Measurements from ENCODE around the gene MOGAT2.

Gene MOGAT2

DNA sequence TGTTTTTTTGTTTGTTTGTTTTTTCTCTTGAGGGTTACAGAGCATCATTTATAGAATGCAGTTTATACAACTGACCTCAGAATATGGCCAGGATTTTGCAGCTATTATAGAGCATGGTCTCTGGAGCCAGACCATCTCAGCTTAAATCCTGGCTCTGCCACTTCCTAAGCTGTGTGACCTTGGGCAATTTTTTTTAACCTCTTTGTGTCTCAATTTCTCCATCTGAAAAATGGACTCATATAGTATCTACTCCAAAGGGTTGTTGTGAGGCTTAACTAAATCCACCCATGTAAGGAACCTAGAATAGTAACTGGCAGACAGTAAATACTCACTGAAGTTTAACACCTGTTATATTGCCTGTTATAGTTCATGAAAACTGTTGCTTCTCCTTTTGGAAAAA, 42.6 kb downstream of the MOGAT2 start:
- no peak for DNase-seq

DNA sequence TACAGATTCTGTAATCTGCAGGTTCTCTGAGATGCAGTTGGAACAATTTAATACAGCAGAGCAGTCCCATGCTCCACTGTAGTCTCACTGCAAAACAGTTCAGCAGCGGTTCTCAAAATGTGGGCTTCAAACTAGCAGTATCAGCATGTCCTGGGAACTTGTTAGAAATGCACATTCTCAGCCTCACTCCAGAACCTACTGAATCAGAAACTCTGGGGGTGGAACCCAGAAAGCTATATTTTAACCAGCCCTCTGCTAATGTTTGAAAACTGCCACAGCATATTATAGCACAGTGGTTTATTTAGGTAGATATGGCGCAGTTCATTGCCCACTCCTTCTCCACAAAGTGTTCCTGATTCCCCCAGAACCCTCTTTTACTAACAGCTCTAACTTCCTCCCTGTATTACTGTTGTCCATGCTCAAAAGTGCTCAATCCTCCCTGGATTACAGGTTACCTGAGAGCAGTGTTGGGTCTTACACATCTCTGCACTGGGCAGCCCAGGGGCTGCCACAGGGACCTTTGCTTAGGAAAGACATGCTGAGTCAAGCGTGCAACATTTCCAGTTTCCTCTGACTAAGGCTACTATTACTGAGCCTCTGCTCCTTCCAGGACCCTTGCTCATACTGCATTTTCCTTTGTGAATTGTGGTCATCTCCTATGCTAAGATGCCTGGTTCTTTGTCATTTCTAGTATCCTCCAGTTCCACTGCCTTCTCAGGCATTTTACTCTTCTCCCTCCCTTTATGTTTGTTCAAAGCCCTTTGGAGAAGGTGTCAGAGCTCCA, 43.3 kb downstream of the MOGAT2 start:
- DNase-seq = no peak

DNA sequence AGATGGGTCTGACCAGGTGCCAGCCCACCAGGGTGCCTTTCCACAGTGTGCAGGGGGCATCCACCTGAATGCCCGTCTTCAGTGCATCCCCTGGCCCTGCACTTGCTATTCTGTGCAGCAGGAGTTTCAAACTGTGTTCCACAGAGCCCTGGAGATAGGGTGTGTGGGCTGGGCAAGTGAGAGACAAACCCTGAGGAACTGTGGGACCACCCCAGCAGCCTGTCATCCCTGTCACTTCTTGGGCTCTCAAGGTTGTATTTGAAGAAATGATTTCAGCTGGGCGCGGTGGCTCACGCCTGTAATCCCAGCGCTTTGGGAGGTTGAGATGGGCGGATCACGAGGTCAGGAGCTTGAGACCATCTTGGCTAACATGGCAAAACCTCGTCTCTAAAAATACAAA, 44.5 kb downstream of the MOGAT2 start:
- DNase-seq = no peak

DNA sequence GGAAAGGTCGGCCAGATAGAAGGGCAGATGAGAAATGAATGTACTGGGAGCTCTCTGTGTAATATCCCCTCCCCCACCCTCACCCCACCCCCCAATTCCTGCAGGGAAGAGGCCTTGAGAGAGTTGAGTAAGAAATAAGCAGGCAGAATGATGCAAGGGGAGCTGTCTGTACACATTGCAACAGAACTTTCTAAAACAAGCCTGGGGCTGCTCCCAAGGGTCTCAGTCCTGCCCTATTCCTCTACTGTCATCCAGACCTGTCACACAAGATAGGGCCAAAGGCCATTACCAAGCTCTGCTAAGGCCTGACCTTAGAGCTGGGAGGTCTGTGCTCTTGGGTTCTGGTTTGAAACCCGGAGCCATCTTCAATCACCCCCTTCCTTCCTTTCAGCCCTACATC, 45.2 kb downstream of the MOGAT2 start:
- DNase-seq = no peak

DNA sequence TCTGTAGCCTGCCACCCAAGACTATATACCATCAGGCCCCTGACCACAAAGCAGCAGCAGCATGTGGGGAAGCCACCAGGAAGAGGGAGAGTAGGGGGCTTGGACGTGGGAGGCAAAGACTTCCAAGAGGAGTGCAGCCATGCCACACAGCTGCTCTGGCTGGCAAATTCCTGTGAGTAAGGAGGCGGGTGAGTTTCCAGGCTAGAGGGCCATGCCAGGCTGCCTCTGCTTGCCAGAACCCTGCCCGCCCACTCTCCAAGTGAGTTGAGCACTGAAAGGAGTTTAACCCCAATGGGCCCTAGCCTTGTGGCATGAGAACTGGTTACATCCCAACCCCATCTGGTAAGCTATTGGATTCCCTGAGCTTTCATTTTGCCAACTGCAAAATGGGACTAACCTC, 46.2 kb downstream of the MOGAT2 start:
- no peak for DNase-seq

DNA sequence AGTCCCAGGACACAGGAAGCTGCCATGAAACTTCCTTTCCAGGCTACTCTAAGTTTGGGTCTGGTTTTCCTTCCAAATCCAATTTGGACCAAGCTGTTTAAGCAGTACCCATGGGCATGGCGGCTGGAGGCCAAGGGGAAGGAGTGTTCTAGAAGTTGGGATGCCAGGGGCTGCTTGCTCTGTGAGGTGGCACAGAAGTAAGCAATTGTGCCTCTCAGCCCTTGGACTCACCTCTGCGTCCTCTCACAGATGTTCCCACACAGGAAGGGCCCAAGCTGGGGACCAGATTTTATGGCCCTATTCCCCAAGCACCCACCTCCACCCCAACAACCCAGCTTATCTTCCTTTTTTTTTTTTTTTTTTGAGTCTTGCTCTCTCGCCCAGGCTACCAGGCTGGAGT, 47.5 kb downstream of the MOGAT2 start:
- DNase-seq = no peak

DNA sequence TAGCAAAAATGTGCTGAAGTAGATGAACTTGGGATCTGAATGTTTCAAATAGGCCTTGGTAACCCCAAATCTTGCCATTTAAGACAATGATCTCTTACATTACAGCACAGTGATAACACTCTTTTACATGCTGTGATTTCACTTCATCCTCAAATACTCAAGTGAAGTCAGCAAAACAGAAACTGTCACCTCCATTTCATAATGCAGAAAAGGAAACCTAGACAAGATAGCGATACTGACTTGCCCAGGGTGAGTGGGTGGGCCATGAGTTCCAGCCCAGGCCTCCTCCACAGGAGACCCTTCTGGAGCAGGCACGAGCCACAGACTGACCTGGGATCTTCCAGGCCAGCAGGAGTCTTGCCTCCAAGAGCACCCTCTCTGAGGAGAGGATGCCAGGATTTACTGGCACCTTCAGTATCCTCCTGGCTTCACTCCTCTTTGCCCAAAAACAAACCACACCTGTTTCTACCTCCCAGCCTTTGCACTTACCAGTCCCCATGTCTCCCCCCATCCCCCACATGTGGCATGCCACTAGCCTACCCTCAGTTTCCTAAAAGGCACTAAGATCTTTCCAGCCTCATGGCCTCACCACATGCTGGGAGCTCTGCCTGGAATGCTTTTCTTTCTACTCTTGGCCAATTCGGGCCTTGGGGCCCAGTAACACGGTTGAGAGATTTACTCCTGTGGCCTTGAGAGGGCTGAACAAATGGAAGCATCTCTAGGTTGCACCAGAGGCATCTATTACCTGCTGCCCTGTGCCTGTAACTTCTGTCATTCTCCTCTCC, 49.0 kb downstream of the MOGAT2 start:
- DNase-seq = no peak

DNA sequence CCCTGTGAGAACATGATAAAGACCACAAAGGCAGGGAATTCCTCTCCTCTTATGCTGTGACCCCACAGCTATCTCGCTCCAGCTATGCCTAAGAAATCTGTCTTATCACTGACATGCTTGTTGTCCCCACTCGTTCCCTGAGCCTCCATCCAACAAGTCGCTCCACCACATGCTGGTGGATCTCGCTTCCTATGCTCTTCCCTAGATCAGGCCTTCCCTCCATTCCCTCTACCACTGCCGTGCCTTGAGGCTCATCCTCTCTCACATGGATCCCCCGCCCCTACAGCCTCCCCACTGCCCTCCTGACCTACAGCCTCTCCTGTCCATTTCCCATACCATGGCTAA, 49.6 kb downstream of the MOGAT2 start:
- no peak for DNase-seq

DNA sequence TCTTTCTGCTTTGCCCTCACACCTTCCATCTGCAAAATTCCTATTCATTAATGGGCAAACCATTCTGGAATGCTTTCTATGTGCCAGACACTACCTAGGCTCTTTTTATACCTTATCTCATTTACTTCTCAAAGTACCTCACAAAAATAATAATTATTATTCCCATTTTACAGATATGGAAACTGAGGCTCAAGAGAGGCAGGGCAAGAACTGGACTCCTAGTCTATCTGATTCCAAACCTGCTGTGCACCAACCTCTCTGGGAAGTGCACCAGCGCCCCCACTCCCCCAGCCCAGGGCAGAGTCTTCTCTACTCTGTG, 50.1 kb downstream of the MOGAT2 start:
- no peak for DNase-seq

DNA sequence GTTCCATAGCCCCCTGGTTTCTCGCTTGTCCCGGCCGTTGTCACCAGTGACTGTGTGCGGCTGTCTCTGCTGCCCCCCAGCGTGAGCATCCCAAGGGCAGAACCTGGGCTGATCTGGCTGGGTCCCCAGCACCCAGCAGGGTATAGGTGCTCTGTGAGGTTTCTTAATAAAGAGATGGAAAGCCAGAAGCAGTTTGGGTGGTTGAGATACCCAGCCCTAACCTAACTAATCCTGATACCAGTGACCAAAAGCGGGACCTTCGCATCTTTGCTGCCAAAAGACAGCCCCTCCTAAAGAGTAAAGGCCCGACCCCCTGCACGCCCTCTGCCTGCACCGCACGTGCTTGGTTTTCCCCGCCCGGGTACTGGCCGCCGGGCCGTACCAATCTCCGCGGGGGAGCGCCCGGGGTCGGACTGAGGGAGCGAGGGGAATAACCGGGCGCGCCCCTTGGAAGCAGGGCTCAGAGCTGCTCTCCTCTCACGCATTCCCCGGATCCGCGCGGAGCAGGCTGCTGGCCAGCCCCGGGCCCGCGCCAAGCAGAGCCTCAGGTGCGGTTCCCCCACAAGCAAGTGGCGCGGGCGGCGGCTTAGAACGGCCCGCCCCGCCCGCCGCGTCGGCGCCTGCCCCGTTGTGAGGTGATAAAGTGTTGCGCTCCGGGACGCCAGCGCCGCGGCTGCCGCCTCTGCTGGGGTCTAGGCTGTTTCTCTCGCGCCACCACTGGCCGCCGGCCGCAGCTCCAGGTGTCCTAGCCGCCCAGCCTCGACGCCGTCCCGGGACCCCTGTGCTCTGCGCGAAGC, 50.7 kb downstream of the MOGAT2 start, which contains the start of gene DGAT2:
Gene DGAT2 (plus strand): TSS at position 667 of the 797 bp plus-strand sequence. CDS start 214 bp downstream, outside the sequence.
- DNase-seq = peak; percentile 81

DNA sequence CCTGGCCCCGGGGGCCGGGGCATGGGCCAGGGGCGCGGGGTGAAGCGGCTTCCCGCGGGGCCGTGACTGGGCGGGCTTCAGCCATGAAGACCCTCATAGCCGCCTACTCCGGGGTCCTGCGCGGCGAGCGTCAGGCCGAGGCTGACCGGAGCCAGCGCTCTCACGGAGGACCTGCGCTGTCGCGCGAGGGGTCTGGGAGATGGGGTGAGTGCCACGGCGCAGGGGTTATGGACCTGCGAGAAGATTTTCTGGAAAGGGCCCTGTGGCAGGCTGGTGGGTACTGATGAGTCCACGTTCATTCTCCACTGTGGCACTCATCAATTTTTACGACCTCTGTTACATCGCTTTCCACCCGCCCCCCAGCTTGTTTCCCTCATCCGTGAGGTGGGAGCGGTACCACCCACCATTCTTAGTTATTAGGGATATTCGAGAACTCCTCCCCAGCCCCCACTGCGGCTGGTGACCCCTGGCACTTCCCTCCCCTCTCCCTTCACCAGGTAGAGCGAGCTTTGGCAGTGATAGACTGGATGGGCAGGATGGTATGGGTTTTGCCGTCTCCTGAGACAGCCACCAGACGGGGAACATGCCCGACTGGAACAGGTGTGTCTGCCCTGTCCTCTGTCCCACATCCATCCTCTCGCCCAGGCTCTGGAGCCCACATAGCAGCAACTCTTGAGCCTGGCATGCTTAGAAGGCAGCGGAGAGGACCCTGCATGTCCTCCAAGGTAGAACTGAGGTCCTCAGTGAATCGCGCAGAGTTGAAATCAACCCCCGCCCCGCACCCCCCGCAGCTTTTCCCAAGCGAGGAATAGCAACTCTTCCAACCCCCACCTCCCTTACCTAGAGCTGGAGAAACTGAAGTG, 51.5 kb downstream of the MOGAT2 start:
- no peak for DNase-seq

DNA sequence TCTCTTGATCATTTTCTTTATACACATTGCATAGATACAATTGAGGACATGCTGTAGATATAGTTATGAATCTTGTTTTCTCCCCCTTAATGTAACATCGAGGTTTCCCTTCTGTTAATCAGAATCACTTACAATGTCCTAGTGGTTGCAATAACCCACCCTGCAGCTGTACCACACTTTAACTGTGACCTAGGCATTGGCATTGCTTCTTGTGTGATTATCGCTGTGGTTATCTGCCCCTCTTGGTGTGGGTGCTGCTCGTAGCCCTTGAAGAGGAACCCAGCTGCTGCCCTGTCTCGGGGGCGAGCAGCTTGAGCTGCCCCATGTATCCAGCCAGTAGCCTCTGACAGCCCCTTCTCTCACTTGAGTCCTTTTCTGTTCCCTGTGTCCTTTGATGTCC, 52.5 kb downstream of the MOGAT2 start:
- DNase-seq = no peak

DNA sequence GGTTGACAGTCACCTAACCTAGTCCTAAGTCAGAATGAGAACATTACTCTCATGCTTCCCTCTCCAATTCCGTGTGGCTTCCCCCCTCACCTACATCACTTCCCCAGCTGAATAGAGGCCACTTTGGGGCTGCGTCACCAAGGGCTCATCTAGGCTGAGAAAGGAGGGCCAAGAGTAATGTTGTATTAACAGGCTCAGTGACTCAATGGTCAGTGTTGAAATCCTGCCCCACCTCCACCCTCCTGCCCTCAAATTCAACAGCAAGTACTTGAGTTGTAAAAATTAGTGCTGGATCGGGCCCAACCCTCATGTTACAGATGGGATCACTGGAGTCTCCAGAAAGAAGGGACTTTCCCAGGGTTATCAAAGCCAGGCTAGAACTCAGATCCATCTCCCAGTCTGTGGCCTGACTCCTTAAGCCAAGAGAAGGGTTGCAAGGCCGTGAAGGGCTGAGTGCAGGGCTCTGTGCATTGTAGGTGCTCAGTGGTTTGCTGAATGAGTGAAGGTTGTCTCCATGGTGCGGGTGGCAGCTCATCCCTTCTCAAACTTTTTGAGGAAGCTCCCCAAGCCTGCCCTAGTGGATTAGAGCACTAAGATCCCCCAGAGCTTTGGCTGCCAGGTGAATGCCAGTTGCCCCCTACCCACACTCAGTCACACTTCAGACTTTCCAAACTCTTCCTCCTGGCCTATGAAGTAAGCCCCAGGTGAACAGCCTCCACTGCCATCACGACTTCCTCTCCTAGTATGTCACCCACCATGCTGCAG, 54.2 kb downstream of the MOGAT2 start:
- DNase-seq = no peak

DNA sequence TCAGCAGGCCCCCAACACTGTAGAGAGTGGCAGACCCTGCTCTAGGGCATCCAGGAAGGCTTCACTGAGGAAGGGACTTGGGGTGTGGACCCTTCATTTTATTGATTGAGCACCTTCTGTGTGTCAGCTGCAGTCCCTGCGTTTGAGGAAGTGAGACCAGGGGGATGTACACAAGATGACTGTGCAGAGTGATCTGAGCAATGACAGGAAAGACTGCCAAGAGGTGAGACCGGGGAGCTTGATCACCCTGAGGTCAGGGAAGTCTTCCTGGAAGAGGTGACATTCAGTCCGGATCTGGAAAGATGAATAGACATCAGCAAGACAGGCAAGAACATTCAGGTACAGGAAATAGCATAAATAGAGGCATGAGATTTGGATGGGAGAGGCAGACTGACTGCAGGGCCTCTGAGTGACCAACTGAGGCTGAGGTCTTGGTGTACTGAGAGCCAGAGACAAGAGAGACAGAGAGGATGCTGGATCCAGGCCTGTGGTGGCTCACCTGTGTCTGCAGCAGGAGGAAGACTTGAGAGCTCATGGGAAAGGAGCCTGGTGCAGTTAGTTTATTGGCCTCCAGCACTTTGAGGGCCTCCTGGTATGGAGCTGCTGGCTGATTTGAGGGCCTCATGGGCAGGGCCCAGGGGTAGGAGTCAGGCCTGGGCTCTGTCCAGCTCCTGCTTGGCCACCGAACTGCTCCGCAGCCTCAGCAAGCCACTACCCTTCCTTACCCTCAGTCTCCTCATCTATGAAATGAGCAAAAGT, 56.1 kb downstream of the MOGAT2 start:
- DNase-seq = no peak

DNA sequence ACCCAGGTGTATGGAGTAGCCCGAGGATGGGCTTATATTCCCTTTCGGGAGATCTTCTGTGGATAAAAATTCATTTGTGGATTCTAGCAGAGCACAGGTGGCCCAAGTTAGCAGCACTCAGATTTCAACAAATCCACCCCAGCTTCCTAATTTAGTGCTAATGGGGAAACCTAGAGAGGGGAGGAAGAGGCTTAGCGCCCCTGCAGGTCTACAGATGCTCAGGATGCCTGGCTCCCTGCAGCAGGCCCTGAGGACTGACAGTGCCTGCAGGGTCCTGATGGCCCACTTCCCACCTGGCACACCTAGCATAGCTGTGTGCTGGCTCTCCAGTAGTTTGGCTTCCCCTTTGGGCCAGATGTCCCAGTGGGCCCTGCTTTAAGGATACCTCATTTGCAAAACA, 57.4 kb downstream of the MOGAT2 start:
- DNase-seq = no peak

DNA sequence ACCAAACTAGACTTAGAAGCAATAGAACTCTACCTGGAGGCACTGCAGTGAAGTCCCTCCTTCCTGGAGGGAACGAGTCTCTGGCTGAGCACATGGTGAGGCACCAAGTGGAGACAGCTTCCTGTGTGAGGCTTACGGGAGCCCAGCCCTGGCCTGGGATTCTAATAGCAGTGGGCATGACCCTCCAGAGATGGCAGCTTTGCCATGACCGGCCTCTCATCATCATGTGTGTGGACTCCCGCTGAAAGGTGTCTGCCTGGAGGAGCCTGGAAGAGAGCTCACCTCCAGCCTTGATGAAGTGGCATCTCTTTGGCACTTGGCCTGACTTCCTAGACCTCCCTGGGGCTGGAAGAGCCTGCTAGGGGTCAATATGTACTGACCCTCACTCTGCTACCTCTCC, 58.9 kb downstream of the MOGAT2 start:
- DNase-seq = no peak

DNA sequence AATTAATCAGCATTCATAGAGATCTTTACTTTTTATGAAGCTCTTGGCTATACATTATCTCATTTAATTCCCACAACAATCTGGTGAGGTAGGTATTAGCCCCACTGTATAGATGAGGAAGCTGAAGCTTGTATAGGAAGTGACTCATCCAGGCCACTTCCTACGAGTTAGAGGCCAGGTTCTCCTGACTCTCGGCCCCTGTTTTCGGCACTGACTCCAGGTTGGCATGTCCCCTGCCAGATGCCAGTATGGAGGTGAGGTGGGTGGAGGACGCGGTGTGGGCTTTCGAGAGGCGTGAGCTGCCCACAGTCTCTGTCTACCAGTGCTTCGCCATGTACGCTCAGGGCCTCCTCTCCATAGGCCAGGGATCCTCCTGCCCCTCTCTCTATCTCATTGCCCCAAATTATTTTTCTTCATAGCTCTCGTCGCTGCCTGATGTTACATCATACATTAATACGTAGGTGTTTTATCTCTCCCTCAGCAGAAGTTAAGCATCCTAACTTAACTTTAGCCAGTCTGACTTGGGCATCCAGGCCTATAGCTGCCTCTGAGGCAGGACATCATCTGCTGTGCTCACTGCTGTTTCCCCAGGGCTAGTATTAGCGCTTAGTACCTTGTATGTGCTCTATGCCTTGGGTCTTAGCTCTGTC, 59.9 kb downstream of the MOGAT2 start:
- DNase-seq = no peak

DNA sequence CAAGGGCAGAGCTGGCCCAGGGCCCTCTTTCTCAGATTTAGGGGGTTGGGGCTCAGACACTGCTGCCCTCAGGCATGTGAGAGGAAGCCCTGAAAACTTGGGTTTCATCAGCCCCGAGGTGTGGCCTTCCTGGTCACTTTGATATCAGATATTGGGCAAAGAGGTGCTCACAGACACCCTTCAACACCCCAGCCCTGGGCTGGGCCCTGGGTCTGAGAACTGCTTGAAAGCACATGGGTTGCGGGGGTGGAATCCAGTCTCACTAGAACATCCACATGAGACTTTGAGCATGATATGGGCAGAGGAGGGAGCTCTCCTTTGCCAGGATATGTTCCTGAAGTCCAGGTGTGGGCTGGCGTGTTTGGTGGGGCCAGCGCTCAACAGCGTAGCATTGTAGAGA, 61.3 kb downstream of the MOGAT2 start:
- no peak for DNase-seq

DNA sequence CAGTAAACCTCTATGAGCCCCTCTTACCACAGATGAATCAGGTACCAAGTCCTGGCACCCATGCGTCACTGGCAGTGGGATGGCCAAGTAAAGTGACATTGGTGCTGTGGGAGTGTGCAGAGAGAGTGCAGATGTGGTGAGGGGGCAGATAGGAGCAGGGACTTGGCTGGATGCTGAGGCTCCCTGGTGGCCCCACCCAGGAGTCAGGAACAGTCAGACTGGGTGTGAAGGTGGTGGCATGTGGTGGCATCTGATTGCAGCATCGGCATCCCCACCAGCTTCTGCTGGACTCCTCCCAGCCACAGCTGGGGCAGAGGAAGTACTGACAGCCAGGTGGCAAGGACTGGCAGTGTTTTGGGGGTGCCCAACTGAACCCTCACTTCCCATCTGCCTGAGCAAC, 62.3 kb downstream of the MOGAT2 start:
- DNase-seq = no peak

DNA sequence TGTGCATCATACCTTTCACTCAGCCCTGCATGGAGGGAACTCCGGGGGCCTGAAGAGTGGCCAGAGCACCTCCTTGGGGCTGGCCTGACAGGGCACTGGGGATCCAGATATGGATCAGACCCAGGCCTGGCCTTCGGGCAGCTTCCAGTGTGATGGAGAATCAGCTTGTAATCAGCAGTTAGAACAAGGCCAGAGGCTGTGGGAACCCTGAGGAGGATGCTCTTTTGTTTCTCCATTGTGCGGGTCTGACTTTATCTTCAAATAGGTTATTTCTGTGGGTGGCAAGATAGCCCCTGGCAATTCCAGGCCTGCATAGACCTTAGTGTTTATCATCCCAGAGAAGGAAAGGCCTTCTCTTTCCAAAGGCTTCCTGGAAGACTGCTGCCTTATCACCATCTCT, 63.2 kb downstream of the MOGAT2 start:
- DNase-seq = no peak

DNA sequence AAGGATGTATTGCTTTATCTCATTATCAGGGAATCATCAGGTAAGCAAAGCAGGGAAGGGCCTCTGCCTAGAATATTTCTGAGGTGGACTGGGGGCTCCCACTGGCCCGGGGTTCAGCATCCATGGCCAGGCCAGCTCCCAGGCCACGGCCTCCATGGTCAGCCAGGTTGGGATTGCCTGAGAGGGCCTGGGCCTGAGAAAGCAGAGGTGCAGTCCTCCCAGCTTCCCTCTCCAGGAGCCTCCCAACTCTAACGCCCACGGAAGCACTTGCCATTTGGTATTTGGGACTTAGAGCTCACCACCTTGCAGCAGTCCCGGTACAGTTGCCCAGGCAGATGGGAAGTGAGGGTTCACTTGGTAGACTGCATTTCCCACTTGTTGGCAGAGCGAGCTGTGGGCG, 63.7 kb downstream of the MOGAT2 start:
- DNase-seq = no peak
